HG02943 (cell line): ENCODE results near the gene BLOC1S5.

Experiments used
- ATAC-seq: cut with Tn5 transposase; IDR thresholded peaks from one replicate; pipeline ENCODE4 v1.9.1; 2021; ENCODE audit warnings: mild to moderate bottlenecking, low read depth, moderate library complexity; ENCODE audit not compliant: unreplicated experiment

The BLOC1S5 gene, protein sequence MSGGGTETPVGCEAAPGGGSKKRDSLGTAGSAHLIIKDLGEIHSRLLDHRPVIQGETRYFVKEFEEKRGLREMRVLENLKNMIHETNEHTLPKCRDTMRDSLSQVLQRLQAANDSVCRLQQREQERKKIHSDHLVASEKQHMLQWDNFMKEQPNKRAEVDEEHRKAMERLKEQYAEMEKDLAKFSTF

GRCh38 chr6:8063761-8064637 lies at the start of gene BLOC1S5:
BLOC1S5 (minus strand) TSS chr6:8064389; CDS start chr6:8064376, 13 bp downstream.
- ATAC-seq = peak; percentile 89

DNA sequence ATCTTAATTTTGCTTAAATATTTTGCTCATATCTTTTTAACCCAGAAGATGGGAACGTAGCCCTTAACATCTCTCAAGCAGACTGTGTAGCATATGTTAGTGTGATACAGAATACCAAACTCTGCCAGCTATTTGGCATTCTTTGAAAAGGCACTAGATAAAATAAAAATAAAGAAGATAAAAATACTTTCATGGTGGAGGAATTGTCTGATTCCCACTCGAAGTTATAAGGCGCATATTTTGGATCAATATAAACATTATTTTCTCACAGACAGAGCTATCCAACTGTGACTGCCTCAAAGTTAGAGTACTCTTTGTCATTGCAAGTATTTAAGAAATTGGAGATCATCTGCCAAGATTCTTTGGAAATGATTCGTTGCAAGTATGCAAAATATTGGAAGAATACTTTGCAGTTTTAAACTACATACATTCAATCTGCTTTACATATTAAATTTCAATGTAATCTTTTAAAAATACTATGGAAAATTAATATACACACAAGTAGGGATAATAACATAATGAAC lies 49.0 kb upstream of the BLOC1S5 start:
- ATAC-seq = no peak

DNA sequence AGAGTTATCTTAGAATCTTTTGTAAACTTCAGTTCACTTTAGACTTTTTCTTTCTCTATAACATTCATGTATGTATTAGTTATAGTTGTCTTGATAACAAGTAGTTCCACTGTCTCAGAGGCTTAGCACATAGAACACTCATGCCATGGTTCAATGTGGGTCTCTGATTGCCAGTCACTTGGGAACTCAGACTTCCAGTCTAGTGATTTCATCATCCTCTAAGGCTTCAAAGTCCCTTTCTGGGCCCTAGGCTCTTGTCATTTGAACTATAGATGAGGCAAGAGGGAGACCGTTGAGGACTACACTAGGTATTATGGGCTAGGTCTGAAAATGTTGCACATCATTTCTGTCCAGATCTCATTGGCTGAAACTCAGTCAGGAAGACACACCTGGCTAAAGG lies 46.5 kb upstream of the BLOC1S5 start:
- no peak for ATAC-seq

GRCh38 chr6:8110117-8110721 lies 46.0 kb upstream of the BLOC1S5 start:
- ATAC-seq = no peak

DNA sequence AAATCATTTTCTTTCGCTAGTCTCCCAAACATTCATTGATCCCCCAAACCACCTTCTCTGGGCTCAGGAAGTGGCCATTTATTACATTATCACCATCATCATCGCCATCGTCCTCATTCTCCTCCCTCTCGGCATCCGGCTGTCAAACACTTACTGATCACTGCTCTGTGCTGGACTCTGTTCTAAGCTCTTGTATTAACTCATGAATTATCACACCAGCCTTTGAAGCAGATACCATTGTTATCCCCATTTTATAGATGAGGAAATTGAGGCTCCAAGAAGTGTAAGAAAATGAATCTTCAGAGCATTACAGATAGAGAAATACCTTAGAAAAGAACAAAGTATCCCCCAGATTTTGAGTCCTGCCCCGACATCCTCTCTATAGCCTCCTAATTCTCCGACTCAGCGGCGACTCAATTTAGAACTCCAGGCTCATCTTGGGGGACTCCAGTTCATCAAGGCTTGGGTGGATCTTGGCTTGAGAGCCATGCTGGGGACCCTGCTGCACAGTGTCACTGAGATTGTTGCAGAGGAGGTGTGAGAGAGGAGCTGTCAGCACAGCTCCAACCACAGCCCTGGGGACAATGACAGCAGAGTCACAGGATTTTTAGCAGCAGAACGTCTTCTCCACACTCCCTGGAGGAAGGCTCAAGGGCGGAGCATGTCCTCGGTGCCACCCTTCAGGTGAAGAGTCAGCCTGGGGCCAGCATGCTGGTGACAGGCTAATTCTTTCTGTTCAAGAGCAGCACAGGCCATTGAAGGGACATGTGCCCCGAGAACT lies 44.8 kb upstream of the BLOC1S5 start:
- ATAC-seq = no peak

DNA sequence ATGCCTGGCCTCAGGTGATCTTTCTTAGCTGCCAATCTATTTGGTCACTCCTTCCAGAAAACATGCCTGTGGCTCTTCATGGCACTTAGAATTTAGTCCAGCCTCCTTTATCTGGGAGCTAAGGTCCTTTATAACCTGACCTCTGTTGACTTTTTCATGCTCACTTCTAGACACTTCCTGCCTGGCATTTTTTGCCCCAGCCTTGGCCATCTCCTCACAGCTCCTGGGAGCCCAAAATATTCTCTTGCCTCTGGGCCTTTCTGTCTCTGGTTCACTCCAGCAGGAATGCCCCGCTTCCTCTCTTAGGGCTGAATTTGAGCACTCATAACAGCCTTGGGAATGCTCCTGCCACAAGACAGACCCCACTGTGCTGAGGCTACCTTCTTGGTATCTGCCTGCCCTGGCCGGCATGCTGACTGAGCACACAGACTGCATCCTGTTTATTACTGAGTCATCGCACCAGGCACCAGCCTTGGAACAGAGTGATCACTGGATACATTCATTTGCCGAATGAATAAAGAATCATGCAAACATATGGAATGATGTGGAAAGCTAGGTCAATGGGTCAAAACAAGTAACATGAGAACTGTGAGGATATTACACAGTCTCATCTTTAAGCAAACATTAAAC lies 44.0 kb upstream of the BLOC1S5 start:
- ATAC-seq = no peak

GRCh38 chr6:8105791-8106190 lies 41.6 kb upstream of the BLOC1S5 start:
- no peak for ATAC-seq

DNA sequence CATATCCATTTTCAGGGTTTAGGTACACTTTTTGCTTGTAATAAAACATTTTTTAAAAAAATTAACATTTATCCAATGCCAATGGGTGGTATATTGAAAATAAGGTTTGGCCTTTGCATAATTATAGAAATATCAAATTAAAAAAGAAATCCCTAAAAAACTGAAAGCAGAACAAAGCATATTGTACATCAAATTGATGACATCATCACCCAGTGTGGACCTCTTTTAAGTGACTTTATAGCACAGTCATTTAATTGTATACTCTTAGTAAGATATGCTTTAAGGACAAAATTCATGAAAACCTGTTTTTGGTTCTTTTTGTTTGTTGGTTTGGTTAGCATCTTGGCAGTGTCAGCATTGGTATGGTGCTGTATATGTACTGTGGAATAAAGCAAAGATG lies 39.5 kb upstream of the BLOC1S5 start:
- ATAC-seq = no peak

GRCh38 chr6:8102122-8102958 lies 38.2 kb upstream of the BLOC1S5 start, which contains the start of gene EEF1E1:
EEF1E1 (minus strand) TSS chr6:8102548; CDS start chr6:8102521, 27 bp downstream.
- ATAC-seq = peak; percentile 99

- no peak for ATAC-seq
These were observed 36.1 kb upstream of the BLOC1S5 start for GRCh38 chr6:8100159-8100854.

- ATAC-seq = no peak
These were observed 26.5 kb upstream of the BLOC1S5 start for GRCh38 chr6:8090650-8091049.

DNA sequence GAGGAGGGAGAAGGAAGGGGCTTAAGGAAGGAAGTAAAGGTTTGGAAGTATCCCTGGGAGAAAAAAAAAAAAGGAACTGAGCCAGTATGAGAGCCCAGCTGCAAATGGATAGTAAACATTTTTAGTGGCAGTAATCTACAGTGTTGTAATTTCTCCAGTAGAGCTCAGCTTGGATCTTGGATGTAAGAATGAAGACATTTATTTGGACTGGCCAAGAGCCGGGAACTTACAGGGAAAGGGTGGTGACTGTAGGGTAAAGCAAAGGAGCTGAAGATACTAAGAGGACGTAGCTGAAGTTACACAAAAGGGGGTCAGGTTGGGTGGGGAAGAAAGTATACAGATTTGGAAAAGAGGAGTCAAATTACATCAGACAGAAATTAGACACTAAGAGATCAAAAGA lies 24.7 kb upstream of the BLOC1S5 start:
- no peak for ATAC-seq

DNA sequence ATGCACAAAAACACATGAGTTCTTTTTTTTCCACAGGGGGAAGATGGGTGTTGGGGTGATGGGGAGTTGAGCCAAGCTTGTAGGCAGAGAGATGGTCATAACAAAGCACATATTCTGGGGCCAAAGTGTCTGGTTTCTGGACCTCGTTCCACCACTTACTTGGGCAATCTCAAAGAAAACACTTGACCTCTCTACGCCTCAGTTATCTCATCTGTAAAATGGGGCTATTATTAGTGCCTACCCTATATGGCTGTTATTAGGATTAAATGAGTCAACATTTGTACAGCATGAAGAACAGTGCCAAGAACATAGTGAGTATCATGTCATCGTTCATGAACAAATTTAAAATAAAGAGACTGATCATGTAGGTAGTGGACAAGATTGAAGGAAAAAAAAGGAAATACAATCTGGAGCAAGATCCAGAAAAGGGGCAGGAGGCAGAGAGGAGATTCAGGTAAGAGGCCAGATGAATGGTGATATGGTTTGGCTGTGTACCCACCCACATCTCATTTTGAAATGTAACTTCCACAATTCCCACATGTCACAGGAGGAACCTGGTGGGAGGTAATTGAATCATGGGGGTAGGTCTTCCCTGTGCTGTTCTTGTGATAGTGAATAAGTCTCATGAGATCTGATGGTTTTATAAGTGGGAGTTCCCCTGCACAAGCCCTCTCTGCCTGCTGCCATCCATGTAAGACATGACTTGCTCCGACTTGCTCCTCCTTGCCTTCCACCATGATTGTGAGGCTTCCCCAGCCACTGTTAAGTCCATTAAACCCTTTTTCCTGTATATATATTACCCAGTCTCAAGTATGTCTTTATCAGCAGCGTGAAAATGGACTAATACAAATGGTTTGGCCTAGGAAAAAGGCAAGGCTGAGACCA lies 23.9 kb upstream of the BLOC1S5 start:
- ATAC-seq = no peak

DNA sequence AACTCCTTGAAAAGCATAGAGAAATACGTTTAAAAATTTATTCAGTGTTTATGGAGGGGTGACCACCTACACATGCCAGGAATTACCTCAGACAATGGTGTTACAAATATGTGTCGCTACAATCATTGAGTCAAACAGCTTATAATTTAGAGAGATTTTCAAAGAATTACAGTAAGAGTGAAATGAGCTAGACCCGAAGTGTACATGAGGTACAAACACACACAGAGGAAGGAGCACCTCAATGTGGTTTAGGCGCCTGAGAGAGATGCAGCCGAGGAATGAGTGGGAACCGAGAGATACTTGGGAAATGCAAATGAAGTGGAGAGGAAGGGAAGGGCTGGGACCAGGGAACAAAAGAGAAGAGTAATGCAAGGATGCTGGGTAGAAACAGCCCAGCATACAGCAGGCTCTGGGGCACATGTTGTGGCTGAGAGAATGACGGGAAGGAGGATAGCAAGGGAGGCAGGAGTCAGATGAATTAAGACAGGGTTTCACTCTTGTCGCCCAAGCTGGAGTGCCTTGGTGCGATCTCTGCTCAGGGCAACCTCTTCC lies 22.6 kb upstream of the BLOC1S5 start:
- ATAC-seq = no peak

GRCh38 chr6:8085053-8085511 lies 20.9 kb upstream of the BLOC1S5 start:
- ATAC-seq = no peak

DNA sequence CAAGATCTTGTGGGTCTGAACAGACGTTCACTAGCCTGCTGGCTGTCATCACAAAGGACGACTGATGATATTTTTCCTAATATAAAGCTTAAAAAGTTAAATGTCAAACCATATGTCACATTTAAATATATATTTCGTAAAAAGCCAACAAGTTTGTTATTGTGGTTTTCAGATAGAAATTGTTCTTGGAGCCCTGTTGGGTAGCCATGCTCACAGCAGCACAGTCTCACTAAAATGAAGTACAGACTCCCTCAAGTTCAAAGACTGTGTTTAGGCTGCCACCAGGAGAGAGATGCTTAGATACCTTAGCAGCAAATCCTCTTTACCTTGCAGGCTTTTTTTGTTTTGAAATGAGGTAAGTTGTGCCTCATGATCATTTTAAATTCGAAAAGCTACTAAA lies 20.4 kb upstream of the BLOC1S5 start:
- ATAC-seq = no peak
